CD4-positive, alpha-beta memory T cell (primary cell): ENCODE results near the gene RBM27. TPM values are rescaled to one million over a fixed set of nuclear protein-coding genes. Genes with fewer than 3 reads are reported as not detected.

Source experiments
- polyA plus RNA-seq, 2 donors: library from polyadenylated mRNA; unstranded; fragments of 300-500 nt; fragmentation: Illumina TruSeq; gene quantifications; one replicate each; pipeline ENCODE4 v1.2.3, GENCODE V29; 2021
- total RNA-seq, 2 experiments: library from RNA; stranded (reverse); gene quantifications; one replicate each; pipeline ENCODE4 v1.2.3, GENCODE V29; 2021

RBM27 gene
- total and polyA plus RNA-seq, 4 experiments from 2014 or later: 5.5 to 32.3 (median 15.9) TPM

Other genes starting within 250 kb of the RBM27 start
- under 1 TPM in 1 of 2 experiments, not detected in 1; 0.58 TPM for gene PLAC8L1, start 98.0 kb upstream of the RBM27 start, total RNA-seq
- gene PLAC8L1, start 98.0 kb upstream of the RBM27 start, polyA plus RNA-seq: not detected
- gene LARS1, start 21.0 kb upstream of the RBM27 start, total RNA-seq: 100 to 1,000 TPM; 131 to 135 TPM
- gene LARS1, start 21.0 kb upstream of the RBM27 start, polyA plus RNA-seq: 100 to 1,000 TPM; 113 to 116 TPM
- not detected for gene POU4F3, start 135.2 kb downstream of the RBM27 start, total RNA-seq
- not detected for gene POU4F3, start 135.2 kb downstream of the RBM27 start, polyA plus RNA-seq
- 10 to 100 TPM; 67.9 to 68.5 TPM for gene TCERG1, start 243.7 kb downstream of the RBM27 start, total RNA-seq
- gene TCERG1, start 243.7 kb downstream of the RBM27 start, polyA plus RNA-seq: 10 to 100 TPM; 20.3 to 46.4 TPM